Measurements from ENCODE around the gene GLCE.
"Not testable (repeated sequence)": the region's sequence is repeated elsewhere in the genome, so short reads cannot be mapped to it uniquely, and the experiment has no call there.

Gene GLCE

GRCh38 chr15:69297642-69298353 is 137.4 kb downstream of the GLCE start:
- no peak for FAIRE-seq
- DNase-seq (ENCODE audit: insufficient read length, low spot score) = no peak
- no peak for TF ChIP-seq POLR2AphosphoS5 (IDR thresholded peaks at IDR 0.05; ENCODE audit: low read depth, low read length)
- no peak for TF ChIP-seq SPI1 (IDR thresholded peaks at IDR 0.05; ENCODE audit: low read depth, low read length)
- no peak for TF ChIP-seq PAX5 (IDR thresholded peaks at IDR 0.05; ENCODE audit: insufficient read depth, low read length, severe bottlenecking)
- TF ChIP-seq POLR2A (IDR thresholded peaks at IDR 0.05; ENCODE audit: low read depth, low read length) = no peak

- no peak for TF ChIP-seq POLR2AphosphoS5 (IDR thresholded peaks at IDR 0.05; ENCODE audit: low read depth, low read length)
- TF ChIP-seq SPI1 (IDR thresholded peaks at IDR 0.05; ENCODE audit: low read depth, low read length) = no peak
- FAIRE-seq = no peak
- DNase-seq (ENCODE audit: insufficient read length, low spot score) = no peak
Observed at GRCh38 chr15:69298354-69298696, 137.9 kb downstream of the GLCE start.

GRCh38 chr15:69298697-69299441 is 138.4 kb downstream of the GLCE start, which contains the start of gene PAQR5:
PAQR5 (plus strand) TSS chr15:69298912; CDS start chr15:69360081, 61,169 bp downstream.
- FAIRE-seq = no peak

GRCh38 chr15:69299451-69299886 is 139.0 kb downstream of the GLCE start:
- FAIRE-seq (no peak), DNase-seq (ENCODE audit: insufficient read length, low spot score) (no peak)
- TF ChIP-seq POLR2A (IDR thresholded peaks at IDR 0.05; ENCODE audit: low read depth, low read length) = no peak

More at GRCh38 chr15:69298697-69299441, 138.4 kb downstream of the GLCE start, which contains the start of gene PAQR5:
- no peak for TF ChIP-seq POLR2A (IDR thresholded peaks at IDR 0.05; ENCODE audit: low read depth, low read length)
- TF ChIP-seq SPI1 (IDR thresholded peaks at IDR 0.05; ENCODE audit: low read depth, low read length) = no peak
- no peak for TF ChIP-seq PAX5 (IDR thresholded peaks at IDR 0.05; ENCODE audit: insufficient read depth, low read length, severe bottlenecking)
- TF ChIP-seq POU2F2 (IDR thresholded peaks at IDR 0.05; ENCODE audit: low read depth, low read length) = no peak
- TF ChIP-seq POLR2AphosphoS5 (IDR thresholded peaks at IDR 0.05; ENCODE audit: low read depth, low read length) = no peak
- no peak for TF ChIP-seq TAF1 (IDR thresholded peaks at IDR 0.05; ENCODE audit: low read depth, low read length)
- no peak for DNase-seq (ENCODE audit: insufficient read length, low spot score)

- FAIRE-seq = no peak
- no peak for DNase-seq (ENCODE audit: insufficient read length, low spot score)
- TF ChIP-seq POLR2AphosphoS5 (IDR thresholded peaks at IDR 0.05; ENCODE audit: low read depth, low read length) (no peak), SPI1 (IDR thresholded peaks at IDR 0.05; ENCODE audit: low read depth, low read length) (no peak), TAF1 (IDR thresholded peaks at IDR 0.05; ENCODE audit: low read depth, low read length) (no peak), PAX5 (IDR thresholded peaks at IDR 0.05; ENCODE audit: insufficient read depth, low read length, severe bottlenecking) (no peak), POU2F2 (IDR thresholded peaks at IDR 0.05; ENCODE audit: low read depth, low read length) (no peak)
Observed at GRCh38 chr15:69299943-69300588, 139.6 kb downstream of the GLCE start.

GRCh38 chr15:69301101-69301500 is 140.7 kb downstream of the GLCE start:
- DNase-seq (ENCODE audit: insufficient read length, low spot score); FAIRE-seq: not testable (repeated sequence)

- not testable (repeated sequence) for DNase-seq (ENCODE audit: insufficient read length, low spot score)
Observed at GRCh38 chr15:69302087-69302486, 141.7 kb downstream of the GLCE start.

GRCh38 chr15:69302929-69303328 is 142.5 kb downstream of the GLCE start:
- no peak for FAIRE-seq
- TF ChIP-seq POLR2A (IDR thresholded peaks at IDR 0.05; ENCODE audit: low read depth, low read length) = no peak
- TF ChIP-seq TAF1 (IDR thresholded peaks at IDR 0.05; ENCODE audit: low read depth, low read length) = no peak
- no peak for TF ChIP-seq POU2F2 (IDR thresholded peaks at IDR 0.05; ENCODE audit: low read depth, low read length)
- TF ChIP-seq POLR2AphosphoS5 (IDR thresholded peaks at IDR 0.05; ENCODE audit: low read depth, low read length) = no peak
- no peak for TF ChIP-seq PAX5 (IDR thresholded peaks at IDR 0.05; ENCODE audit: insufficient read depth, low read length, severe bottlenecking)
- TF ChIP-seq SPI1 (IDR thresholded peaks at IDR 0.05; ENCODE audit: low read depth, low read length) = no peak

More at GRCh38 chr15:69302087-69302486, 141.7 kb downstream of the GLCE start:
- not testable (repeated sequence) for FAIRE-seq

GRCh38 chr15:69303337-69304181 is 143.1 kb downstream of the GLCE start:
- FAIRE-seq (no peak), DNase-seq (ENCODE audit: insufficient read length, low spot score) (no peak)
- TF ChIP-seq SPI1 (IDR thresholded peaks at IDR 0.05; ENCODE audit: low read depth, low read length) (no peak), TAF1 (IDR thresholded peaks at IDR 0.05; ENCODE audit: low read depth, low read length) (no peak), PAX5 (IDR thresholded peaks at IDR 0.05; ENCODE audit: insufficient read depth, low read length, severe bottlenecking) (no peak), POLR2AphosphoS5 (IDR thresholded peaks at IDR 0.05; ENCODE audit: low read depth, low read length) (no peak), POLR2A (IDR thresholded peaks at IDR 0.05; ENCODE audit: low read depth, low read length) (no peak), POU2F2 (IDR thresholded peaks at IDR 0.05; ENCODE audit: low read depth, low read length) (no peak)

More at GRCh38 chr15:69302929-69303328, 142.5 kb downstream of the GLCE start:
- no peak for DNase-seq (ENCODE audit: insufficient read length, low spot score)

- DNase-seq (ENCODE audit: insufficient read length, low spot score) = no peak
- no peak for FAIRE-seq
Observed at GRCh38 chr15:69304182-69304545, 143.7 kb downstream of the GLCE start.

More at GRCh38 chr15:69304182-69304545, 143.7 kb downstream of the GLCE start:
- TF ChIP-seq SPI1 (IDR thresholded peaks at IDR 0.05; ENCODE audit: low read depth, low read length) = no peak
